Measurements from ENCODE around the gene MEF2A.

MEF2A gene

DNA sequence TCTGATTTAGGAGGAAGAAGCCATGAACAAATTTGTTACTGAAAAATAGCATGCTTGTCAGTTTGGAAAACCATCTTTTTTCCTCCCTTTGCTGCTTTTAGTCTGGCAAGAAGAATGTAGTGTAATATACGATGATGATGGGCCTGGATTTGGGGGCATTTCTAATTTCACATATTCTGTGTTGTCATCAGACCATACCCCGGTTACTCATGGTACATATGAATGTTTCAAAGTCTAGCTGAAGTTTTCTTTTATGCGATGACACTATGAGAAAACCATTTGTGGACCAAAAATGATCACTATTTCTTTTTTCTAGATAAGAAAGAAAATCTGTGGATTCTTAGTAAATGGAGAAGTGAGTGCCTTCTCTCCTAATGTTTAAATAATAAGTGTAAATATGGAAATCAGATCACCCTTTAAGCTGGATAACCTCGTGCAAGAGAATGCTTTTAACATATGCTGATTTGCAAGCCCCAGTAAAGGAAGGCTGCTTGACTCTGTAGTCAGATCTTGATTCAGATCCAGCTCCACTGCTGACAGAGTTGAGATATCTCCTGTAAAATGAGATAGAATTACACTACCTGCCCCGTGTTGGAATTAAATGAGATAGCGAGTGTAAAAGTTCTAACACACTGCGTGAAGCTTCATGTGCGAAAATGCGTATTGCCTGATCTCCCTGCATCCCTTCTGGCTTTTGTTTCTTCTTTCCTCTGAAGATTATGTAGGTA is 3.0 kb downstream of the MEF2A start:
- Histone ChIP-seq H3K4me3 (ENCODE audit: low read length) (no peak overlapping the region), H3K27ac (ENCODE audit: low read length) (no peak overlapping the region), H3K9me2 (replicated peaks; ENCODE audit: insufficient read depth, low read length) (no peaks in the 10 kb centered on the region), H2AFZ (ENCODE audit: low read length) (no peak overlapping the region), H3K79me2 (ENCODE audit: low read length) (peaks cover 69% of the 10 kb centered on the region), H3F3A (ENCODE audit: insufficient read depth, low read length) (peaks cover 19% of the 10 kb centered on the region; the same call in 1 of the 2 replicates), H3K9me3 (replicated peaks; ENCODE audit: insufficient read depth, low read length) (no peaks in the 10 kb centered on the region), H3K27me3 (replicated peaks; ENCODE audit: insufficient read depth, low read length) (no peaks in the 10 kb centered on the region), H3K36me3 (replicated peaks; ENCODE audit: insufficient read depth, low read length) (no peaks in the 10 kb centered on the region), H3K4me2 (ENCODE audit: low read depth, low read length) (no peak overlapping the region), H3K4me1 (ENCODE audit: low read length) (peaks cover 10% of the 10 kb centered on the region), H3K9ac (ENCODE audit: low read length) (no peak overlapping the region), H4K20me1 (ENCODE audit: insufficient read depth, low read length) (0 out of 2 replicates have a peak, but pooled peaks cover 4% of the 10 kb centered on the region)
- no peak for TF ChIP-seq EZH2 (optimal IDR thresholded peaks at IDR 0.05; ENCODE audit: low read depth, low read length)
- no peak for TF ChIP-seq CTCF (IDR thresholded peaks at IDR 0.05; ENCODE audit: low read length)
- TF ChIP-seq EZH2phosphoT487 (IDR thresholded peaks at IDR 0.05; ENCODE audit: low read length): no peak
- no peak for DNase-seq

DNA sequence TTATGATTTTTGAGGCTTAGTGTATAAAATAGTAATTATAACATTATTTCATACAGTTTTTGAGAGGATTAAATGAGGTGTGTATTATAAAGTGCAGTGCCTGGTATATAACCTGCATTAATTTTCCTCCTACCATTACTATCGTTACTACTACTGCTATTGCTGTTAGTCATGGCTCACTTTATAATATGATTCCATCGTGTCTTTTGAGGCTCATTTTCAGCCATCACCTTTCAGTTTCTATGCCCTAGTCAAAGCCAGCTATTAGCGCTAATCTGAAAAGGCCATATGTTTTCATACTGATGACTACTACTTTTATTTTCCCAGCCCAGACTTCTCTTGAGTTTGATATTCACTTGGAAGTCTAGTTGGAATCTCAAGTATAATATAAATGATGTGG is 5.5 kb downstream of the MEF2A start:
- Histone ChIP-seq H3K4me3 (ENCODE audit: low read length) (no peak overlapping the region), H3K9me2 (replicated peaks; ENCODE audit: insufficient read depth, low read length) (no peaks in the 10 kb centered on the region), H3F3A (ENCODE audit: insufficient read depth, low read length) (peaks cover 6% of the 10 kb centered on the region; the same call in 1 of the 2 replicates), H3K36me3 (replicated peaks; ENCODE audit: insufficient read depth, low read length) (no peaks in the 10 kb centered on the region), H3K9me3 (replicated peaks; ENCODE audit: insufficient read depth, low read length) (no peaks in the 10 kb centered on the region), H3K4me2 (ENCODE audit: low read depth, low read length) (no peak overlapping the region), H2AFZ (ENCODE audit: low read length) (no peak overlapping the region), H3K27me3 (replicated peaks; ENCODE audit: insufficient read depth, low read length) (no peaks in the 10 kb centered on the region), H3K4me1 (ENCODE audit: low read length) (0 out of 2 replicates have a peak, but pooled peaks cover 3% of the 10 kb centered on the region), H3K27ac (ENCODE audit: low read length) (no peak overlapping the region), H4K20me1 (ENCODE audit: insufficient read depth, low read length) (0 out of 2 replicates have a peak, but pooled peaks cover 4% of the 10 kb centered on the region), H3K79me2 (ENCODE audit: low read length) (peaks cover 94% of the 10 kb centered on the region), H3K9ac (ENCODE audit: low read length) (no peak overlapping the region)
- TF ChIP-seq CTCF (IDR thresholded peaks at IDR 0.05; ENCODE audit: low read length) (no peak), EZH2phosphoT487 (IDR thresholded peaks at IDR 0.05; ENCODE audit: low read length) (no peak), EZH2 (optimal IDR thresholded peaks at IDR 0.05; ENCODE audit: low read depth, low read length) (no peak)
- no peak for DNase-seq

GRCh38 chr15:99574048-99574447 is 8.3 kb downstream of the MEF2A start:
- Histone ChIP-seq H3K27ac (ENCODE audit: low read length) (no peak overlapping the region), H4K20me1 (ENCODE audit: insufficient read depth, low read length) (0 out of 2 replicates have a peak, but pooled peaks cover 4% of the 10 kb centered on the region), H3F3A (ENCODE audit: insufficient read depth, low read length) (no peaks in the 10 kb centered on the region), H3K9me3 (replicated peaks; ENCODE audit: insufficient read depth, low read length) (no peaks in the 10 kb centered on the region), H3K79me2 (ENCODE audit: low read length) (peaks cover 91% of the 10 kb centered on the region), H2AFZ (ENCODE audit: low read length) (no peak overlapping the region), H3K4me3 (ENCODE audit: low read length) (no peak overlapping the region), H3K9me2 (replicated peaks; ENCODE audit: insufficient read depth, low read length) (no peaks in the 10 kb centered on the region), H3K4me2 (ENCODE audit: low read depth, low read length) (no peak overlapping the region), H3K36me3 (replicated peaks; ENCODE audit: insufficient read depth, low read length) (no peaks in the 10 kb centered on the region), H3K27me3 (replicated peaks; ENCODE audit: insufficient read depth, low read length) (no peaks in the 10 kb centered on the region), H3K4me1 (ENCODE audit: low read length) (no peaks in the 10 kb centered on the region; the same call in 1 of the 2 replicates), H3K9ac (ENCODE audit: low read length) (no peak overlapping the region)
- DNase-seq: no peak
- TF ChIP-seq EZH2 (optimal IDR thresholded peaks at IDR 0.05; ENCODE audit: low read depth, low read length): no peak

GRCh38 chr15:99574502-99574901 is 8.7 kb downstream of the MEF2A start:
- H3F3A ChIP-seq (ENCODE audit: insufficient read depth, low read length): no peaks in the 10 kb centered on the region
- no peak overlapping the region for H3K9ac ChIP-seq (ENCODE audit: low read length)
- H3K36me3 ChIP-seq (replicated peaks; ENCODE audit: insufficient read depth, low read length): no peaks in the 10 kb centered on the region
- H3K9me2 ChIP-seq (replicated peaks; ENCODE audit: insufficient read depth, low read length): no peaks in the 10 kb centered on the region
- no peaks in the 10 kb centered on the region; the same call in 1 of the 2 replicates for H3K4me1 ChIP-seq (ENCODE audit: low read length)
- H4K20me1 ChIP-seq (ENCODE audit: insufficient read depth, low read length): 0 out of 2 replicates have a peak, but pooled peaks cover 4% of the 10 kb centered on the region
- DNase-seq: no peak
- no peak for TF ChIP-seq EZH2 (optimal IDR thresholded peaks at IDR 0.05; ENCODE audit: low read depth, low read length)
- TF ChIP-seq EZH2phosphoT487 (IDR thresholded peaks at IDR 0.05; ENCODE audit: low read length): no peak
- no peak for TF ChIP-seq CTCF (IDR thresholded peaks at IDR 0.05; ENCODE audit: low read length)
- H3K4me3 ChIP-seq (ENCODE audit: low read length): no peak overlapping the region
- no peak overlapping the region for H2AFZ ChIP-seq (ENCODE audit: low read length)
- H3K79me2 ChIP-seq (ENCODE audit: low read length): peaks cover 92% of the 10 kb centered on the region
- H3K9me3 ChIP-seq (replicated peaks; ENCODE audit: insufficient read depth, low read length): no peaks in the 10 kb centered on the region
- H3K27me3 ChIP-seq (replicated peaks; ENCODE audit: insufficient read depth, low read length): no peaks in the 10 kb centered on the region
- no peak overlapping the region for H3K27ac ChIP-seq (ENCODE audit: low read length)
- no peak overlapping the region for H3K4me2 ChIP-seq (ENCODE audit: low read depth, low read length)
